HG03196 (cell line): ENCODE measurements around the gene ACOT7.

Experiments
- ATAC-seq: cut with Tn5 transposase; IDR thresholded peaks from one replicate; pipeline ENCODE4 v1.9.1; 2021; ENCODE audit not compliant: unreplicated experiment

Gene ACOT7

DNA sequence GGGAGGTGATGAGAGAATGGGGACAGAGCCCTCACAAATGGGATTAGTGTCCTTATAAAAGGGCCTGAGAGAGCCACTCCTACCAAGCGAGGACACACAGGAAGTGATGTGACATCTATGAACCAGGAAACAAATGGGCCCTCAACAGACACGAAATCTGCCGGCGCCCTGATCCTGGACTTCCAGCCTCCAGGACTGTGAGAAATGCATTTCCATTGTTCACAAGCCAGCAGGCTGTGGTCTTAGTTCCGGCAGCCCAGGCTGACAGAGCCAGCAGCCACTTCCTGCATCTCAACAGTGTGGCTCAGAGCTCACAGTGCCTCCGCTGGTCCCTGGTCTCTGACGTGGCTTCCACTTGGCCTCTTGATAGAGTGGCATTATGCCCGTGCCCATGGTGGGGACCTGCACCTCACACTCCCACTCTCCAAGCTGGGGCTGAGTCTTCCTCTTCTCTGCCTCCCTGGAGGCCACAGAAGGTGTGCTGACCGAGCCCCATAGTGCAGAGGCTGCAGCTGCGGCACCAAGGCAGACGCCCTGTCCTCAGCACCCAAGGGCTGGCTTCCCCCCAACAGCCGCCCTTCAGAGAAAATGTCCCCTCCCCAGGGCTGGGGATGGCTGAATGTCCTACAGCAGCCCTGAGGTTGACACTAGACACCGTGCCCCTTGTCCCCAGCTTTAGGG lies 44.9 kb downstream of the ACOT7 start:
- no peak for ATAC-seq

DNA sequence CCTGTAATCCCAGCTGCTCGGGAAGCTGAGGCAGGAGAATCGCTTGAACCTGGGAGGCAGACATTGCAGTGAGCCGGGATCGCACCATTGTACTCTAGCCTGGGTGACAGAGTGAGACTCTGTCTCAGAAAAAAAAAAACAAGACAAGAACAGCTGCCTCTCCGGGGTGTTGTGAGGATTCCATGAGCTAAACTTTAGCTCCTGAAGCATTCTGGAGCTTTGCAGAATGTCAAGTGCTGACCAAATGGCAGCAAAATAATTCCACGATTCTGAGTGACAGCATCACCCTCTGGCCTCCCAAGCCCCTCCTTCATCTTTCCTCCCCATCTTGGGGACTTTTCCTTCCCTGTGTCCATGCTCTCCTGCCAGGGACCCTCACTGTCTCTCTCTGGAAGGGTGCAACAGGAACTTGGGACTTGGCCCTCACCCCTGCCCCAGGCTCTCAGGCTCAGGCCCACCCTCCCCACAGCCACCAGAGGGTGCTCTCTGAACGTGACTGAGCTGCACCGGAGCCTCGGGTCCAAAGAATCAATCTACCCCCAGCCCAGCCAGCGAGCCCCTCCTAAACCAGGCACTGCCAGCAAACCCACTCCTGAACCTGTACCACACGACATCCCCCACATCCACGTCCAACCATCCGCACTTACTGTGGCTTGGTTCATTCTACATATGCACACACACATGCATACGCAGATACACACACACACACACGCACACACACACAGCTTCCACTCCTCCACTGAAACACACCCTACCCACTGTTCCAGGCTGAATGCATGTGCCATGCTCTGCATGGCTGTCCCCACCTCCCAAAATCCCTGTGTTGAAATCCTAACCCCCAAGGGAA lies 45.7 kb downstream of the ACOT7 start:
- ATAC-seq: no peak

DNA sequence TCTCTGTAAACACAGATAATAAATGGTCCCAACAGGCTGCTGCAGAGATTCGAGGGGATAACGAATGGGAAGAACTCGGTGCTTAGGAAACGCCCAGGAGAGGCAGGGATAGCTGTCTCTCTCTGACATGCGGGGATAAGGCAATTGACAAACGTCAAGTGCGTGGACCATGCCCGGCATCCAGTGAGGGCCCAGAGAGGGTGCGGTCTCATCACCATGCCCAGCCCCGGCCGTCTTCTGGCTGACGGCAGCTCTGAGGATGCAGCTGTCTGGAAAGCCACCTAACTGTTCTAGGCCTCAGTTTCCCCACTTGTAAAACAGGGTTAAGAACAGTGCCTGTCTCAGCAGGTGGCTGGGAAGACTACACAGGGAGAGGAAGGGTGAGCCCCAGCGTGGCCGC lies 48.1 kb downstream of the ACOT7 start:
- ATAC-seq: no peak

DNA sequence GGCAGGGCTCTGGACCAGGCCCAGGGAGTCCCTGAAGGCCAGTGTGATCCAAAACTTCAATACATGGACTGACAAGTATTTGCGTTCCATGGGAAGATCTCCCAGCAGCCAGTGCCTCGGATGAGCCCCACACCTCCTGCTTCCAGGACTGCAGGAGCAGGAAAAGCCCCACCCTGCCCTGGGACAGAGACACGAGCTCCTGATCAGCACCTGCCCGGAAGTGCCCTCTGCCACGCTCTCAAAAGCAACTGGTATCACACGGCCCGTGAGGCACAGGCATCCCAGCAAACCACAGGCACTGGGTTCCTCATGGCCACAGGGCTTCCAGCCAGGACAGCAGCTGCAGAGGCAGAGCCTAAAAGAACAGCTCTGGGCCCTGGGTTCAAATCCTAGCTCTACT lies 48.6 kb downstream of the ACOT7 start:
- no peak for ATAC-seq

DNA sequence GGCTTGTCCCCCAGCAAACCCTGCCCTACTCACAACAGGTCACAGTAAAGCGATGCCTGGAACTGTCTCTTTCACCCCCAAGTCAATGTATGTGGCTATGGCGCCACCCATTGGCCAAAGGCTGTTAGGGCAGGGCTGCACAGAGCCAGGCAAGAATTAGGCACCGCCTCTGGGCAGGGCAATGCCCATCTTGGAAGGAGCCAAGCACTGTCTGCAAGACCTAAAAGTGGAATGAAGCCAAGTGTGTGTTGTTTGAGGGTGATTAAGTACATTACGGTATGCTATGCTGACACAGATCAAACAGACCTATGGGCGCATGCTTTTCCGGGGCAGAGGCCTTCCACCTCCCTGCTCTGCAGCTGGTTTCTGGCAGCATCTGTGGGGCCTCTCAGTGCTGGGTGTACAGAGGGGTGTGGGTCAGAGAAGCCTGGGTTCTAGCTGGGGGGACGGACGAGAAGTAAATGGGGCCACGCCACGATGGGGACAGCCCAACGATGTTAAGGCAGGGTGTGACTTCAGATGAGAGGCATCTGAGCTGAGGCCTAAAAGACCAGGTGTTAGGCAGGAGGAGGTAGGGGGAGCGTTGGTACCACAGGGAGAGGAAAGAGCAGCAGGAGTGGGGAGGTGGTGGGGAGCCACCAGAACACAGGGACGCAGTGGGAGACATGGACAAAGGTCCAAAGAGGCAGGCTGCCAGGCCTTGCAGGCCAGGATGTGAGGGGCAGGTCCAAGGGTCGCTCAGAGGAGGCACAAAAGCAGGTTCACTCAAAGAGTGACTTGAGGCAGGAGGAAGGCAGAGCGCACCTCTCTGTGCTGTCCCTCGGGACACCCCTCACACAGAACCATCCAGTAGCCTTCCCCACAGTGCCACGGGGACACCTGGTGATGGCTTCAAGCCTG lies 49.8 kb downstream of the ACOT7 start:
- no peak for ATAC-seq

DNA sequence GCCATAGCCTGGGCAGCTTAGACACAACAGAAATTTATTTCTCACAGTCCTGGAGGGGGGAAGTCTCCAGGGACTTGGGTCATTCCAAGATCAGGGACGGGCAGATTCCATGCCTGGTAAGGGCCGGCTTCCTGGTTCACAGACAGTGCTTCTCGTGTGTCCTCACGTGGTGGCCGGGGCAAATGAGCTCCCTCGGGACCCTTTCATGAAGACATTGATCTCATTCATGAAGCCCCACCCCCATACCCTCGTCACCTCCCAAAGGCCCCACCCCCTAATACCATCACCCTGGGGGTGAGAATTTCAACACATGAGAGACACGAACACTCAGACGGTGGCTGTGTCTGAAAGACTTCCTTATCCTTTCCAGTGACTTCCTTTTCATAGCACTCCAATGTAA lies 51.5 kb downstream of the ACOT7 start:
- no peak for ATAC-seq

DNA sequence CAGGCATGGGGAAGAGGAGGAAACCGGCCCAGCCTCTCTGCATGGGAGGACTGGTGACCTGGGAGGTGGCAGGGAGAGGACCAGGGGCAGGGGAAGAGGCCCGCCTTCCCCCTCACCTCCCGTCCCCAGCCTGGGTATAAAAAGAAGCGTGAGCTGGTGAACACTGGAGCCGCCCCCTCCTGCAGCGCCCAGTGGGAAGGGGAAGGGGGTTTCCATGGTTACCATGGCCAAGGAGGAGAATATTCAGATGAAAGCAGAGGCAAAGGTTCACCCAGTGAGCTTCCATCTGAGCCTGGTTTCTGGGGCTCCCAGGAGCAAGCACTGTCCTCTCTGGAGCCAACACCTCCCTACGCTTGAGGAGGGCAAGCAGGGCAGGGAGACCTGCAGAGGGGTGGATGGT lies 54.9 kb downstream of the ACOT7 start:
- ATAC-seq: no peak

DNA sequence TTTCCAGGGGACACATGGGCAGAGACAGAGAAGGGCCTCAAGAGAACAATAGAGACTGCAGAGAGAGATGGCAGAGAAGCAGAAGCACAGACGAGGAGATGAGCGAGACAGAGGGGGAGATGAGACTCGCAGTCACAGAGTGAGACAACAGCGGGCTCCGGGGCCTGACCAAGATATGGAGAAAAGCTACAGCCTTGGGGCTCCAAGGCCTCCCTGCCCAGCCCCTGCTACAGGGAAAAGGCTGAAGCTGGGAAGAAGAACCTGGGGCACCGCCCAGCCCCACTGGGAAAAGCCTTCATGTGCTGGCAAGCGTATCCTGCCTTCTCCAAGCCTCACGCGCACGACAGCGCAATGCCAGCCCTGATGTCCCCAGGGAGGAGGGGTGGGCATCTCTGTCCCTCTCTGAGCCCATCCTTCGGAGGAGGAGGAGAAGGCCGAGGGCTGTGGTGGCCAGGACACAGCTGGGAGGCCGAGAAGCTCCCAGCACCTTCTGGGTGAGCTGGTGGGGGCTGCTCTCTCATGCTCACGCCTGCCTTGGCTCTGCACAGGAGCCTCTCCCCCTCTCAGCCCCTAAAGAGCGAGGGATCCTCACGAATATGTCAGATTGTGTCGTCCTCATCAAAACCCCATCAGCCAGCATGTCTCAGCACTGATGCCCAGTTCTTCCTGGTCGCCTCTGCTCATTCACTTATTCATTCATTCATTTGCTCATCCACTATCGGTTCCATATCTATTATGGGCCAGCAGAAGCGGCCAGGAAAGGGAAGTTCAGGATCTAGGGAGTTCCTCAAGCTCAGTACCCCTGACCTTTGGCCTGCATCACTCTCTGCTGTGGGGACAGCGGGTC lies 56.6 kb downstream of the ACOT7 start:
- no peak for ATAC-seq

DNA sequence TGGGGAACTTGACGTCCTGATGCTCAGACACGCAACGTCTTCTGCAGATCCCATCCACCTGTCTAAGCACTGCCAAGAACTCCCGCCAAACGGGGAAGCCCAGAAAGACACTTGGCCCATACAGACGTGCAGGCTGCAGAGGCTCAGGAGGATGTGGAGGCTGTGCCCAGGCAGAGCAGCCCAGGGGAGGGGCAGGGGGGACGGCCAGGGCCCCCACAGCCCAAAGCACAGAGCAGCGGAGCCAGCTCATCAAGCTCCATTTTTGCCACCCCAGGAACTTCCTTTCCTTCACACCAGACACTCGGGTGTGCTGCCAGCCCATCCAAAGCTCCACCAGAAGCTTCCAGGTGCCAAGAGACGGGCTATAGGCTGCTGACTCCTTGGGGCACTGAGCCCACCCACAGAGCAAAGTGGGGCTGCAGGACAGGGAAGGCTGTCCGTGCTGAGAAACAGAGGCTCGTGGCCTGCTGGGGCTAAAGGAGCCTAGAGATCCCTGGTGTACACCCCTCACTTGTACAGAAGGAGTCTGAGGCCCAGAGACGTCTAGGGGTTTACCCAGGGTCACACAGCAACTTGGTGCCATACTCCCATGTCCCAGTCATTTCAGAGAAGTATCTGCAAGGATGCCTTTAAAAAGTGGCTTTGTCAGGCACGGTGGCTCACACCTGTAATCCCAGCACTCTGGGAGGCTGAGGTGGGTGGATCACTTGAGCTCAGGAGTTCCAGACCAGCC lies 59.1 kb downstream of the ACOT7 start:
- ATAC-seq: no peak

DNA sequence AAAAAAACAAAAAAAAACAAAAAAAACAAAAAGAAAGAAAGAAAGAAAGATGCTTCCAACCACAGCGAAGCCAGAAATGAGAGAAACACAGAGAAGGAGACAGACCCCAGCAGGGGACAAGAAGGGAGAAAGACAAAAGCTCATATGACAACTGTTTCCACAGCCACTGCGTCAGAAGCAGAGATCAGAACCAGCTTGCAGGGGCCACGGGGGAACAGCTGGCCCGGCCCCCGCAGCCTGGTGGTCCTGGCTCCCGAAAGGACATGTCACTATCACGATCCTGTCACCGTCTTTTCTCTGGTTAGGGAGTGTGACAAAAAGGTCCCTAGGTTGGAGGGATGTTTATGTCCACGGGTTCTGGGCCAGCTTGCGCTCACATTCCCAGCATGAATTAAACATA lies 60.7 kb downstream of the ACOT7 start:
- no peak for ATAC-seq

DNA sequence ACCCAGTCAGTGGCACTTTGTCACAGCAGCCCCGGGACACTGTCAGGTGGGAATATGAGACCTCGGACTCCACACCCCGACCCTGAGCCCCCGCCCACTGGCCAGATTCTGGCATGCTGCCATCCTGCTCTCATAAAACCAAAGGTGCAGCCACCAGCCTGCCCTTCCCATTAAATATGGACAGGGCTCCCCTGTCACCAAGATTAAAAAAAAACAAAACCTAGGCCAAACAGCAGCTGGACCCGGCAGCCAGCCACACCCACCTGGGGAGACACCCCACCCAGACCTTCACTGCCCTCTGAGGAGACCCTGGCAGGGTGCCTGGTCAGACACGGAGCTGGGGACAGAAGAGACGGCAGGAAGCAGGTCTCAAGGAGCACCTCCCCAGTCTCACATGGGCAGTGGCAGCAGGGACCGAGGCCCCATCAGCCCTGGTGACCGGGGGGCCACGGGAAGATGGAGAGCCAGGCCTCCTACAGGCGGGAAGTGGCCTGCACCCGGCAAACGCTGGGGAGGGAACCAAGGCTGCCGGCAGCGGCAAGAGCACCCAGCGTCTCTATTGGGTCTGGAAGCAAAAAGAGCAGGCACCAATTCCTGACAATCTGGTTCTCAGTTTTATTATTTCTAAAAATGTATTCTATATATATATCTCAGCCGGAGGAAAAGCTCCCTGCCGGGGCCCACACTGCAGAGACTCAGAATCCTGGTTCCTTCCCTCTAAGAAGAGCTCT lies 61.9 kb downstream of the ACOT7 start:
- ATAC-seq: no peak

DNA sequence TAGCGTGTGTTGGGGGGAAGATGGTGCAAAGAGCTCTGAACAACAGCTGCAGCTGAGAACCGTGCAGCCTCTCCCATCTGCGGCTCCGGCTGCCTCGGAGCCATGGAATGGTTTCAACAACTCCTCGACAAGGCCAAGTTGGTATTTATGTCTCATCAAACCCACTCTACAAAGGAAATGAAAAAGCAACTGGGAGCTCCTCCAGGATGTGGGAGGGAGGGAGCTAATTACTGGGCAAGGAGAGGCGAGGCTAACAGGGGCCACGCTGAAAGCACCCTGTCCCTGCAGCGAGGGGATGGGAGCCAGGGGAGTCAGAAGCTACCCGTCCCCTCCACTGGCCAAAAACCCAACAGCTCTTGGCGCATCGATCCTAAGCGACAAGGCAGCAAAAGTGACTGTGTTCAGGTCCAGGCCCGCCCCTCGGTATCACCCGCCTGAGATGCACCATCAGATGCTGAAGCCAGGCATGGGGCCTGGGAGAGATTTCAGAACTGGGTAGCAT lies 63.1 kb downstream of the ACOT7 start:
- ATAC-seq: no peak

DNA sequence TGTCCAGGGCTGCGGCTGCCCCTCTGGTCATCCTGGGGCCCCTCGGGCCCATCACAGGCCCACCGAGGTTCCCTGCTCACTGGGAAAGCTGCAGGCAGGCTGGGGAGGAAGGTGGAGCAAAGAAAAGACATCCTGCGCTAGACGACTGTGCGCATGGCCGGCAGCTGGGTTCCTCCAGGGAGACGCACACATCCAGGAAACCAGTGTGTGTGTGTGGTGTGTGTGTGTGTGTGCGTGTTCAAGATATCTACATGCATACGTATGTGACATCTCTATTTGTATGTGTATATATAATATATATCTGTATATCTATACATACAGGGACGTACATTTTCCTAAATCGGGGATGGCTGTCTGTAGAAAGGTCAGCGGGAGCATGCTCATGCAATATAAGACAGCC lies 63.7 kb downstream of the ACOT7 start:
- ATAC-seq: no peak

DNA sequence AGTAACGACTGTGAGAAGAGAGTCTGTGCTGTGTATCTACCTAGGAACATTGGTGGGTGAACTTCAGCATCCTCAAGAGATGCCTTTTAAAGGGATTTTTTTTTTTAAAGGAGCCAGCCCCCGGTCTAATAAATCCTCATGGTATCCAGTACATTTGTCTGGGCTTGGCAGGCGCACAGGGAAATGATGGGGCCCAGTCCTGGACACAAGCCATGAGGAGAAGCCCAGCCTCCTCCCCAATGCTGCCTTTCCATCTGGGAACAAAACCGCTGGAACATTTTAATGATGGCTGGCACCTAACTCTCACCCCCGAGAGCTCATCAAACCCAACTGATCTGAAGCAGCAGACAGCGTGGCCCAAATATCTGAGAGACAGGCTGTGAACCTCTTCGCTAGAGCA lies 64.2 kb downstream of the ACOT7 start:
- no peak for ATAC-seq

DNA sequence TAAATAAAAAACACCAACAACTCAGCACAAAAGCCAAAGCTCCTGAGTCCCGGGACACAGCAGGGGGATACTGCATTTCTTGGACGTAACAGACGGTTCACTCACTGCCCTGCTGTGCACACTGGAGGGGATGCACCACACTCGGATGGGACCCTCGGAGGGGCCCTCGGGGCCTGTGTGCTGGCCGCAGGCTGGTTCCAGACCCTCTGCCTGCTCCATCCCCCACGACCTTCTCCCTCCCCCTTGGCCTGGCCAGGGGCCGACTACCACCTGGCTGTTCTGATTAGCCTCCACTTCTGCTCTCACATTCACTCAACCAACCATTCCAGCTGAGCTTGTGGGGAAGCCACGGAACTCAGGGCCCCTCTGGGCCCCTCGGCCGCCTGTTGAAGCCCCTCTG lies 64.9 kb downstream of the ACOT7 start:
- no peak for ATAC-seq

DNA sequence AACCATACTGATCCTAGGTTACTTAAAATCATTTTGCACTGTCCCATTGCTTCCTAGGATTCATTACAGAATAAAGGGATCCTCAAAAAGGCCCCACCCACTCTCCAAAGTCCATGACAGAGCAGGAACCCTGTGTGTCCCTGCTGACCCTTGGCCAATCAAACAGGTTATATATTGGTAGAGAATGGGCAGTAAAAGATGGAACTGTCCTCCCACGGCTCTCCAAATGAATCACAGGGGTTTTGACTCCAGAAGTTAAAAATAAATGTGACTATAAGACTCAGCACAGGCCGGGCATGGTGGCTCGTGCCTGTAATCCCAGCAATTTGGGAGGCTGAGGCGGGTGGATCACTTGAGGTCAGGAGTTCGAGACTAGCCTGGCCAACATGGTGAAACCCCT lies 65.5 kb downstream of the ACOT7 start:
- no peak for ATAC-seq

DNA sequence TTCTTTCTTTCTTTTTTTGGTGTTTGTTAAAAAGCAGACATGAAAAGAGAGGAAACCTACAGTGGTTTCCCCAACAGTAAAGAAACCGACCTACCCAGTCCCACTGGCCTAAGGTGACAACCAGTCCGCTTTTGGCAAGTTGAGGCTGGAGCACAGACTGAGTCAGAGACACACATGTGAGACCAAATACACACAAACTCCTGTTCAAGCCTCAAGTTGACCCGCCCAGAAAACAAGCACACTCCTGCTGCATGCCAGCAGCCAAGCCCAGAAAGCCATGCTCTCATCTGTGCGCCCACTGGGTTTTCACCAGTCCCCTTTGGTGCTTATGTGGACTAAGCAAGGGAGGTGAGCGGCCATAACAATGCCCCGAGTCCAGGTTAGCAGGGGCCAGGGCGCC lies 68.1 kb downstream of the ACOT7 start:
- ATAC-seq: no peak

DNA sequence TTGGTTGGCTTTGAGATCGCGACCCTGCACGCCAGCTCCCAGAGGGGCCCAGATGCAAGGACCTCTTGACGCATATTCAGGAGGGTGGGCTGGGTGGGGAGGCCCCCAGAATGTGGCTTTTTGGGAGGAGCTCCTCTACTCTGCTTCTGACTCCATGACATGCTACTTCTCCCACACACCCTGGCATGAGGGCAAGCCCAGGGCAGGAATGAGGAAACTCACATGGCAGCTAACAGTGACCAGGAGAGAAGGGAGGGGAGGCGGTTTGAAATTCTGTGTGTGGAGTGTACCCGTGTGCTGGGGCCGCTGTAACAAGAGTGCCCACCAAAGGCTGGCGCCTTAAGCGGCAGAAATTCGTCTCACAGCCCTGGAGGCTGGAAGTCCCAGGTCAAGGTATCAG lies 71.4 kb downstream of the ACOT7 start:
- ATAC-seq: no peak

DNA sequence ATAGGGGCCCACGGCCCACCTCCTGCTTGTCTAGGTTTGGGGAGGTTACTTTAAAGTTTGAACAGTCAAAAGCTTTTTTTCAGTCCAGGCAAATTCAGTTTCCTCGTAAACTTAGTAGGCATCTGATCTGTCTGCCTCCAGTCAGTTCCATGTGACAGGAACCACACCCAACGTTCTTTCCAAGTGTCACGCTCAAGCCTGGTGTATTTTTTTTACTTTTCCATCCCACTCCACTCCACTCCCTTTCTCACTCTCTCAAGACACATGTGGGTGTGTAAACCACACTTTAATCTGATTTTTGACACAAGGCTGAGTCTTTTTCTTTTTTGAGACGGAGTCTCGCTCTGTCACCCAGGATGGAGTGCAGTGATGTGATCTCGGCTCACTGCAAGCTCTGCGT lies 72.4 kb downstream of the ACOT7 start:
- no peak for ATAC-seq
